Lower leg skin (tissue), 4 donors: ENCODE results near the gene ARL5B. TPM values are rescaled to one million over a fixed set of nuclear protein-coding genes. Genes with fewer than 3 reads are reported as not detected.
"Not testable (repeated sequence)": the region's sequence is repeated elsewhere in the genome, so short reads cannot be mapped to it uniquely, and the experiment has no call there.

Source experiments
- DNase-seq, 2 donors: peaks; one replicate each; pipeline ENCODE4 v3.0.0-alpha.2; 2019; ENCODE audit warnings: low spot score in 2 of 2
- H3K4me3 ChIP-seq: fragments of 200-600 bp; sonication (generic); 2 replicates; pipeline ENCODE4 v1.5.1; 2017; ENCODE audit warnings: mild to moderate bottlenecking, low read depth; ENCODE audit not compliant: poor library complexity, severe bottlenecking
- CTCF ChIP-seq, 3 donors: fragments of 450-650 bp; IDR thresholded peaks; one replicate each; pipeline ENCODE4 v1.5.1; 2016; ENCODE audit warnings: antibody characterized with exemption in 3 of 3, mild to moderate bottlenecking in 3 of 3, moderate library complexity in 2 of 3
- POLR2A ChIP-seq, 2 donors: fragments of 450-650 bp; IDR thresholded peaks; one replicate each; pipeline ENCODE4 v1.6.1; 2016 to 2017; ENCODE audit warnings: antibody characterized with exemption in 2 of 2, mild to moderate bottlenecking in 1 of 2, moderate library complexity in 1 of 2
- WGBS, 2 donors: methylation state at CpG; one replicate each; pipeline ENCODE4 v1.1.5; 2018; 5-methylcytosine and 5-hydroxymethylcytosine counted together
- intact Hi-C: fragments of 100-400 bp; cut with DNase I; formaldehyde crosslinking; loops from one replicate; pipeline ENCODE4 v1.15.0; 2023; ENCODE audit warnings: low total_unique reads
- total RNA-seq, 4 donors: library from RNA; depleted of rRNA; stranded (reverse); fragments of >200 nt; gene quantifications; one replicate each; pipeline ENCODE4 v1.1.0, GENCODE V29; 2016

The ARL5B gene
- total RNA-seq, 4 donors from 2014 or later, result 10.9 to 15.9 (median 14.0) TPM

GRCh38 chr10:18620856-18621255 lies 38.4 kb upstream of the ARL5B start:
- intact Hi-C loops, result no loop called here
- TF ChIP-seq CTCF (IDR thresholded peaks at IDR 0.05) (no peak), POLR2A (IDR thresholded peaks at IDR 0.05) (no peak)
- DNase-seq, result no peak
- no peak overlapping the region for H3K4me3 ChIP-seq

- DNase-seq, intact Hi-C loops, H3K4me3 ChIP-seq: not testable (repeated sequence)
- WGBS, 2 donors, result 81 to 83% methylated on average over 1 of the region's 1 CpG
These were observed 35.6 kb upstream of the ARL5B start for GRCh38 chr10:18623671-18624070.

- TF ChIP-seq CTCF (IDR thresholded peaks at IDR 0.05), result no peak
- TF ChIP-seq POLR2A (IDR thresholded peaks at IDR 0.05), result no peak
- H3K4me3 ChIP-seq, result no peak overlapping the region
- WGBS, 2 donors, result 91 to 96% methylated on average over 5 of the region's 5 CpGs
- no peak for DNase-seq
- intact Hi-C loops, result no loop called here
These were observed 33.3 kb upstream of the ARL5B start for GRCh38 chr10:18625886-18626285.

GRCh38 chr10:18627452-18628018 lies 31.7 kb upstream of the ARL5B start:
- H3K4me3 ChIP-seq, result peak overlapping the region; percentile 70
- intact Hi-C loops, result not testable (repeated sequence)
- peak; percentile 87 to 94 for DNase-seq
- WGBS, 2 donors, result 0% methylated on average over 24 to 25 of the region's 25 CpGs

GRCh38 chr10:18632500-18632899 lies 26.7 kb upstream of the ARL5B start:
- DNase-seq, intact Hi-C loops: not testable (repeated sequence)
- WGBS, 2 donors, result 86 to 90% methylated on average over 2 of the region's 3 CpGs

GRCh38 chr10:18635995-18636394 lies 23.2 kb upstream of the ARL5B start:
- no peak for TF ChIP-seq CTCF (IDR thresholded peaks at IDR 0.05)
- no peak overlapping the region for H3K4me3 ChIP-seq
- 95 to 97% methylated on average over 4 of the region's 4 CpGs for WGBS, 2 donors
- DNase-seq, result no peak
- intact Hi-C loops, result no loop called here

More at GRCh38 chr10:18632500-18632899, 26.7 kb upstream of the ARL5B start:
- H3K4me3 ChIP-seq, result not testable (repeated sequence)

- DNase-seq, intact Hi-C loops, H3K4me3 ChIP-seq: not testable (repeated sequence)
- WGBS, 2 donors, result 84 to 86% methylated on average over 1 of the region's 1 CpG
These were observed 21.8 kb upstream of the ARL5B start for GRCh38 chr10:18637400-18637799.

- DNase-seq, H3K4me3 ChIP-seq, intact Hi-C loops: not testable (repeated sequence)
- 95 to 96% methylated on average over 2 of the region's 2 CpGs for WGBS, 2 donors
These were observed 19.5 kb upstream of the ARL5B start for GRCh38 chr10:18639719-18640118.
